GM21381 (cell line): Measurements from ENCODE around the gene BBS9.

ENCODE experiments used
- ATAC-seq: cut with Tn5 transposase; IDR thresholded peaks from one replicate; pipeline ENCODE4 v1.9.1; 2021; ENCODE audit warnings: mild to moderate bottlenecking, moderate library complexity; ENCODE audit not compliant: unreplicated experiment

Gene BBS9

DNA sequence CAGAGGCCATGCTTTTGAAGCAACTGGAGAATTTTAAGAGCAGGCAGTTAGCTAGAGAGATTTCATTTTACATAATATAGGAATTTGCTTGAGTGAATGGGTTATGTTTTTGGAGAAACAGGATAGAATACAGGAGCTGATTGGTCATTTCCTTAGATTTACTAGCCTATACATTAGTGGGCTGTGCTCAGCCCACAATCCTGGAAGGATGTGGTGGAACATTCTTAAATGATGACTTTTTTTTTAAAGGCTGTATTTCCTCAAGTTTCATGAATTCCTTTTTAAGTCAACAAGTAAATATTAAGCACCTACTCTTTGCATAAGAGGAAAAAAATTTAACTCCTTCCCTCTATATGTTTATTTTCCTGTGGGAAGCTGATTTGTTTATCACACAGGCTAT lies 461.6 kb downstream of the BBS9 start:
- no peak for ATAC-seq

- no peak for ATAC-seq
Measured at GRCh38 chr7:33591490-33591889, 462.1 kb downstream of the BBS9 start.

DNA sequence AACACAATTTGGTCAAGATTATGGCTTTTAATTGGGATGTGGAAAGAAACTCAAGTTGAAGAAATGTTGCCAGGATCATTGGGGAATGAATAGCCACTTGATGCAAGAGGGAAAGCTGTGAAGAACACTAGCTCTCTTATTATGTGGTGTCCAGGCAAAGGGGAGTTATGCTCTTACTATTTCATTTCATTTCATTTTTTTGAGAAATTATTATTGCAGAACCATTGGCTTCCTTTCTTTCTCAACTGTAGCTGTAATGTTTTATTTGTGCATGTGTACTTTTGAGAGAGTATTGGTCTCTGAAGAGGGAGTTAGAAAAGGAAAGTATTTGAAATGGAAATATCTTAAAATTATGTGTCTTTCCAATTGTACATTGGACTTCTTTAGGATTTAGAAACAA lies 463.4 kb downstream of the BBS9 start:
- no peak for ATAC-seq

GRCh38 chr7:33593611-33594010 lies 464.2 kb downstream of the BBS9 start:
- ATAC-seq, result no peak

DNA sequence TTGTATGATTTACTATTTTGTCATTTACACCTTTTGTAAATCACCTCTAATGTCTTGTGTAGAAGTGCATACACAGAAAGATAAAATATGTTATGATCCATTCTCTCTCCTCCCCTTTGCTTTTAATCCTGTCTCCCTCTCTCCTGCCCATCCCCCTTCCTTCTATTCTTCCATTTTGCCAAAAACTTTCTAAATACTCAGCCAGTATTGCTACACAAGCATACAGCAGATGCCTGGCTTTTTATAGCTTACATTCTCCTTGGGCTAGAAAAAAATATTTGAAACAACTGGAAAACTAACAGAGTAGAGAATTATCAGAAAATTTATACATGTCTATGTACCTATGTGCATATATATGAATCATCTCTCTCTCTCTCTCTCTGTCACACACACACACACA lies 467.3 kb downstream of the BBS9 start:
- ATAC-seq, result no peak

GRCh38 chr7:33597181-33597580 lies 467.8 kb downstream of the BBS9 start:
- no peak for ATAC-seq

- no peak for ATAC-seq
Measured at GRCh38 chr7:33601101-33601500, 471.7 kb downstream of the BBS9 start.

DNA sequence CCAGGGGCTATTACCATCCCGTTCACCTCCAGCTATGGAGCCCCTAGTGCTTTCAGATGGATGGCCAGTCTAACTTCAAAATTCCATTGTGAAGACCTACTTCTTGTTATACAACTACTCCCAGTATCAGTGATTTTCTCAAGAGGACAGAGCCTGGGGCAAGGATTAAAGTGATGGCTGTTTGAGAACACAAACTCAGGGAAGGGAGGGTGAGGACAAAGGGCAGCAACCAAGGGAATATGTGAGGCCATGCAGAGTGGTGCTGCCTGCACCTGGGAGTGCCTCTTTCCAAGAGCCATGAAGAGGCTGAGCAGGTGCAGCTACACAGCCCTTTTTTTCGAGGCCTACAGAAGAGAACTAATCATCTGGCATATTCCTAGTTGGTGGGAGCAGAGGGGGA lies 472.5 kb downstream of the BBS9 start:
- no peak for ATAC-seq

DNA sequence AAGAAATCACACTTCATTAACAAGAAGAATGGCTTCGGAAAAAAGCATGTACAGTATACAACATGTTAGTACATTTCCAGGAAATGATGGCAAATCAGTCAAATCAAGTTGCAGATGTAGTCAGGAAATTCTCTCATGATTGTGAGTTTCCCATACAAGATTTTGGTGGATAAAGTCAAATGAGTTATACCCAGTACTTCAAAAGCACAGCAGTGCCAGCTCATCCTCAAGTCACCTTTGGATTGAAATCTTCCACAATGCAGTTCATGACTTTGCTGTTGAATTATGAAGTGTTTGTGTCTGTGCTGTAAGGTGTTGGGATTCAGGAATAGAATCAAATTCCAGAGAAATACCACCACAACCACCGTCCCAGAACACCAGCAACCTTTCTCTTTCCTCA lies 474.7 kb downstream of the BBS9 start:
- ATAC-seq, result no peak

DNA sequence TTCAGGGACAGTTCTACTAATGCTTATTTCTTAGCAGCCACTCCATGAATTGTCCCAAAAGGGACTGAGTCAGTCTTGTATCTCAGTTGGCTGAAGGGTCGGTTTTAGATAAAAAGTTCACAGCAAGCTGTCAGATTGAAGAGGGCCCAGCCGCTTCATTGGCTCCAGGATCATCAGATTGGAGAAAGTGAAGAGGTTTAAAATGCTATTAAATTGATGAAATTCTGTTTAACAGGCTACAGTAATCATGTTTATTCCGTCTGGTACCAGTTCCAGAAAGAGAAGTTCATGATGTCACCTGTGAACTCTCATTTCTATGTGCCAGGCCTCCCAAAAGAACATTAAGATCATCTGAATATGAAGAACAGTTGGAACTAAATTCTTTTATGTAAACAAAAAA lies 481.6 kb downstream of the BBS9 start:
- no peak for ATAC-seq

DNA sequence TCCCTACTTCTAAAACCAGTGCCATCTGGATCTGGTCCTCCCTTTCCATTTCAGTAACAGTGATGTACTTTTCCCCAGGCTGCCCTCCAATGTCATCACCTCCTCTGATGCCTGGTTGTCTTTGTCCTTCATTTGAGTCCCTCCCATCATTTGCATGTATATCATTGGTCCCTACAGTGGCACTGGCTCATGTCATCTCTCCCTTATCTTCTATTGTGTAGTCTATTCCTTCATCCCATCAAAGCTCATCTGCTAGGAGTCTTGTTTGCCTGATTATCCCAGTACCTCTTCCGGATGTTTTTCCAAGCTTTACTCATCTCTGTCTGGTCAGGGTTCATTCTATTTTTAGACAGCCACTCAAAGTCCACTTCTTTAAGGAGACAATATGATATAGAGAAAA lies 483.1 kb downstream of the BBS9 start:
- no peak for ATAC-seq

DNA sequence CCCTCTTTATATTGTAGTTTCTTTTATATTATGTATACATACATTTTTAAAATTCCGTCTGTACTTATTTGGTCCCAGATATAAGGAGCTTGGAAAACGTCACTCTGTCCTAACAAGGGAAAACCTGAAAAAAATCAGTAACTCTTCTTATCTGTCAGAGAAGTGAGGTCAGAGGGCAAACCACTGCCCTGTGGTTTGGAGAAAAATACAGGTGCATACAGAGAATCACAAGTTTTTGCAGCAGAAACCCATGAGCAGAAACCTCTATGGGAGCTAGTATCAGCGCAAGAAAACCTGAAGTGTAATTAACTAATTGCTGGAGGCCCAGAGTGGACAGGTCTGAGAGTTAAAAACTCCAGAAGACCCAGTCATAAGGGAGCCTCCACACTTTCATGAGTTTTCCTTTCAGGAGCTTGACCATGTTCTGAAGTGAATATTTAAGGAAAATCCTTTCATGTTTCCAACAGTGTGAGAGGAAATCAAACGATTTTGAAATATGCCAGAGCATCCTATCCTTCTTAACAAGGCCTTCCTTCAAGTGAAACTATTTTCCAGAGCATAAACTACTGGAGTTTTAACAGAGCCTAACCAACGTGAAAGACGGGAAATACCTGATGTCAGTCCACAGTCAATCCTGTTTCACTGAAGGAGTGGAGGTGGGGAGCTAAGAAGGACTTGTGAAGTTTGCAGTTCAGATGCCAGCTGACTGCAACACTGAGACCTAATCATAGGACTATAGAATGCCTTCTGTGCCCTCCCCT lies 485.2 kb downstream of the BBS9 start:
- no peak for ATAC-seq

DNA sequence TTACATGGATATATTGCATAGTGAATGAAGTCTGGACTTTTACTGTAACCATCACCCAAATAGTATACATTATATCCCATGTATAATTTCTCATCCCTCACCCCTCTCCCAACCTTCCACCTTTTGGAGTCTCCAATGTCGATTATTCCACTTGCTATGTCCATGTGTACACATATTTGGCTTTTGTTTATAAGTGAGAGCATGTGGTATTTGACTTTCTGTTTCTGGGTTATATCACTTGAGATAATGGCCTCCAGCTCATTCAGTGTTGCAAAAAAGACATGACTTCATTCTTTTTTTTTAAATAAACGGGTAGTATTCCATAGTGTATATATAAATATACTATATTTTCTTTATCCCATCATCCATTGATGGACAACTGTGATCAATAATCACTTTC lies 487.4 kb downstream of the BBS9 start:
- ATAC-seq, result no peak

DNA sequence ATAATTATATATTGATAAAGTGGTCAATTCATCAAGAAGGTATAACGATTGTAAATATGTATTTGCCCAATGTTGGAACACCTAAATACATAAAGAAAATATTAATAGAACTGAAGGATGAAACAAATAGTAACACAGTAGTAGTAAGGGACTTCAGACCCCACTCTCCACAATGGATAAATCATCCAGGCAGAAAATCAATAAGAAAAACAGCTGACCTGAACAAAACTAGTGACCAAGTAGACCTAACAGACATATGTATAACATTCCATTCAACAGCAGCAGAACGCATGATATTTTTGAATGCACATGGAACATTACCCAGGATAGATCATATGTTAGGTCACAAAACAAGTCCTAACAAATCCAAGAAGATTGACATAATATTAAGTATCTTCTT lies 489.9 kb downstream of the BBS9 start:
- no peak for ATAC-seq

- no peak for ATAC-seq
Measured at GRCh38 chr7:33623267-33623666, 493.9 kb downstream of the BBS9 start.

GRCh38 chr7:33624215-33624614 lies 494.9 kb downstream of the BBS9 start:
- ATAC-seq, result no peak

GRCh38 chr7:33626869-33627268 lies 497.5 kb downstream of the BBS9 start:
- no peak for ATAC-seq

DNA sequence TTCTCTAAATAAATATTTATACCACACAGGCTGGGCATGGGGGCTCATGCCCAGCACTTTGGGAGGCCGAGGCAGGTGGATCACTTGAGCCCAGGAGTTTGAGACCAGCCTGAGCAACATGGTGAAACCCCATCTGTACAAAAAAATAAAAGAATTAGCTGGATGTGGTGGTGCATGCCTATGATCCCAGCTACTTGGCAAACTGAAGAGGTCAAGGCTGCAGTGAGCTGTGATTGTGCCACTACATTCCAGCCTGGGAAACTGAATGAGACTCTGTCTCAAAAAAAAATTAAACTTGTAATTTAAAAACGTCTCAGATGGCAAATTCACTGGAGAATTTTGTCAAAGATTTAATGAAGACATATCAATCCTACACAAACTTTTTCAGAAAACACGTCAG lies 498.4 kb downstream of the BBS9 start:
- ATAC-seq, result no peak

- no peak for ATAC-seq
Measured at GRCh38 chr7:33628894-33629293, 499.5 kb downstream of the BBS9 start.

DNA sequence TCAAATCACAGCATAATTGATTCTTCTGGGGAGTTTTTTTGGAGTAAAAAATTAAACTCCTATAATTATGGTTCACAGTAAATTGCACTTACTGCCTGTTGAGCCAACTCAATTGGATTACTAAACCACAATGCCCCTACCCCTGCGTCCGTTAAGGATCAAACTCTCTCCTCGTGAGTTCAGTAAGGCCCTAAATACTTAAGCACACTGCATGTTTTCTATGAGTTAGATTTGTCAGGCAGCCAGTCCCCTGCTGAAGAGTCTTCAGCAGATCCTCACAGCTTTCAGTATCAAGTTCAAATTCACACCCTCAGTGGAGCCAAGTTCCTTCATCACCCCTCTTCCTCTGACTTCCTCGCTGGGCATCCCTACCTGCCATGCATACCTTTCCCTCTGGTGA lies 501.0 kb downstream of the BBS9 start:
- no peak for ATAC-seq

- ATAC-seq, result no peak
Measured at GRCh38 chr7:33632322-33632721, 503.0 kb downstream of the BBS9 start.

DNA sequence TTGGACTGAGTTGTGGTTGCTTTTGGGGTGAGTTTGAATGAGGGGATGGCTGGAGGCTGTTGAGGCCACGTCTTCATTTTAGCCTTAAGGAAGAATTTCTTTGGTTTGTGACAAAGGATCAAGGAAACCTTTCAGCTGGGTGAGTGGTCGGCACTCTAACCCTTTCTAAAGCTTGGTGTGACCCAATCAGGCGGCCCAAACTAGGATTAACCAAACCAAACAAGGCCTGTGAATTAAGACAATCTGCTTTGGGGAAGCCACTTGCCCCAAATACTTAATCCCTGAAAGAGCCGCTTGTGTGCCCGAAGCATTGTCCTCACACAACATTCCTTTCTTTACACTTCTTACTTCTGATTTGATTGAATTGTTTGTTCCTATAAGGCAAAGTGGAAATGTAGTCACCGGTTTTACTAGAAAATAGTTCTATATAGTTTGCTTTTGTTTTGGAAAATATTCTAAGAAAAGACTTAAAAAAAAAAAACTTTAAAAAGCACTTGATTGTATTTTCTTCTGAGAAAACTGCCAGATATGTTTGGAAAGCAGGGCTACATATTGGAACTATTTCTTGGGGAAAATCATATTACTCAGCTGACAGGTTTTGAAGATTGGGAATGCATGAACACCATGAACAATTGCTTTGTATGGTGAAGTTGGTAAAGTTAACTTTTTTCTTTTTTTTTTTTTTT lies 503.6 kb downstream of the BBS9 start:
- ATAC-seq, result no peak

- no peak for ATAC-seq
Measured at GRCh38 chr7:33634606-33635005, 505.2 kb downstream of the BBS9 start.
